GM23338 (cell line): ENCODE measurements around the gene C3orf70.

Source experiments
- CTCF ChIP-seq, 2 experiments: fragments of 200-600 bp in 1 of 2; sonication (generic) in 1 of 2; conservative IDR thresholded peaks; 2 replicates each; pipeline versions ENCODE4 v1.5.1 to v1.6.1; 2016 to 2017; ENCODE audit warnings: antibody characterized with exemption in 2 of 2, low read depth in 2 of 2, mild to moderate bottlenecking in 2 of 2, moderate library complexity in 1 of 2
- EZH2 ChIP-seq: fragments of 200-600 bp; sonication (generic); IDR thresholded peaks from one replicate; pipeline ENCODE4 v1.8.0; 2017; ENCODE audit warnings: antibody characterized with exemption, mild to moderate bottlenecking, low read depth; ENCODE audit not compliant: unreplicated experiment
- EZH2phosphoT487 ChIP-seq: fragments of 200-600 bp; sonication (generic); IDR thresholded peaks from one replicate; pipeline ENCODE4 v1.8.1; 2018; ENCODE audit warnings: antibody characterized with exemption; ENCODE audit not compliant: unreplicated experiment
- ZNF331 ChIP-seq: fragments of 250-450 bp; sonication (Bioruptor Pico); IDR thresholded peaks from 2 replicates; pipeline ENCODE4 v1.5.0; 2020; ENCODE audit warnings: low read depth, mild to moderate bottlenecking, moderate library complexity

- TF ChIP-seq EZH2phosphoT487 (no peak), EZH2 (no peak), CTCF (conservative IDR thresholded peaks at IDR 0.05; ENCODE audit: low read depth in 2 of 2) (no peak), ZNF331 (CRISPR knock-in tag) (no peak)
Measured at GRCh38 chr3:185093116-185093515, 59.7 kb downstream of the C3orf70 start.
